HuH-7.5 (cell line): ENCODE data around the gene TTC23L.
A peak's percentile ranks its signal among the peaks of the same experiment; 100 is the strongest.
"Not testable (repeated sequence)": the region's sequence is repeated elsewhere in the genome, so short reads cannot be mapped to it uniquely, and the experiment has no call there.

Experiments used
- DNase-seq: peaks from one replicate; pipeline ENCODE4 v3.0.0; 2011; ENCODE audit warnings: low spot score

Gene TTC23L

GRCh38 chr5:34923256-34923655 lies 84.3 kb downstream of the TTC23L start:
- DNase-seq = not testable (repeated sequence)

GRCh38 chr5:34923694-34924461 lies 84.9 kb downstream of the TTC23L start:
- DNase-seq = no peak

GRCh38 chr5:34924462-34924765 lies 85.5 kb downstream of the TTC23L start:
- no peak for DNase-seq

- DNase-seq = no peak
Measured at GRCh38 chr5:34926318-34926888, 87.4 kb downstream of the TTC23L start.

- DNase-seq = no peak
Measured at GRCh38 chr5:34927785-34928184, 88.8 kb downstream of the TTC23L start.

GRCh38 chr5:34928267-34928666 lies 89.3 kb downstream of the TTC23L start:
- DNase-seq = no peak

- peak; percentile 95 for DNase-seq
Measured at GRCh38 chr5:34929134-34929719, 90.3 kb downstream of the TTC23L start, which contains the start of gene DNAJC21. Gene DNAJC21, plus strand, starts transcription at chr5:34929559. Its CDS starts 261 bp downstream, at chr5:34929820.

- peak; percentile 88 for DNase-seq
Measured at GRCh38 chr5:34929720-34930461, 90.9 kb downstream of the TTC23L start.

- no peak for DNase-seq
Measured at GRCh38 chr5:34930462-34930844, 91.5 kb downstream of the TTC23L start.

- no peak for DNase-seq
Measured at GRCh38 chr5:34930870-34931269, 91.9 kb downstream of the TTC23L start.

- DNase-seq = no peak
Measured at GRCh38 chr5:34932947-34933346, 94.0 kb downstream of the TTC23L start.

- DNase-seq = no peak
Measured at GRCh38 chr5:34941936-34942335, 103.0 kb downstream of the TTC23L start.

GRCh38 chr5:34944044-34944443 lies 105.1 kb downstream of the TTC23L start:
- no peak for DNase-seq

GRCh38 chr5:34944460-34945047 lies 105.6 kb downstream of the TTC23L start:
- DNase-seq = no peak
